GM21737 (cell line): ENCODE results near the gene RPL10A.

Experiments used
- ATAC-seq: cut with Tn5 transposase; IDR thresholded peaks from one replicate; pipeline ENCODE4 v1.9.1; 2021; ENCODE audit warnings: mild to moderate bottlenecking, moderate library complexity; ENCODE audit not compliant: unreplicated experiment

RPL10A gene

GRCh38 chr6:35448191-35448590, 20.0 kb upstream of the RPL10A start:
- no peak for ATAC-seq

DNA sequence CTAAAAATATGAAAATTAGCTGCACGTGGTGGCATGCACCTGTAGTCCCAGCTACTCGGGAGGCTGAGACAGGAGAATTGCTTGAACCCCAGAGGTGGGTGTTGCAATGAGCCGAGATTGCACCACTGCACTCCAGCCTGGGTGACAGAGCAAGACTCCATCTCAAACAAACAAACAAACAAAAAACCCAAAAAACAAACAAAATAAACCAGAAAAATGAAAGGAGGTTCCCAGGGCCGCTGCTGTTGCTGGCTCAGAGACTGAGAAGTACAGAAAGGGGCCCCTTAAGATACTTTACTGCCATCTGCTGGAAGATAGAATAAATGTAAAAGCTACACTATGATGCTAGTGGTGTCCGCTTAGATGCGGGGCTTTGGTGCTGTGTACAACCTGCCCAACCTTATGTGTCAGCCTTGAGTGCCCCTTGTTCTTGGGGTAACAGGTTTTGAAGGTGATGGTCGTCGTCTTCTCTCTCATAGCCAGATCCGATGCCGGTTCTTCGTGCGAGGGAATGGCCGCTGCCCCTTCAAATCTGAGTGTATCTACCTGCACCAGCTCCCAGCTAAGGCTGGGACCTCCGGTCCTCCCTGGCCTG, 18.8 kb upstream of the RPL10A start:
- ATAC-seq = peak; percentile 37

DNA sequence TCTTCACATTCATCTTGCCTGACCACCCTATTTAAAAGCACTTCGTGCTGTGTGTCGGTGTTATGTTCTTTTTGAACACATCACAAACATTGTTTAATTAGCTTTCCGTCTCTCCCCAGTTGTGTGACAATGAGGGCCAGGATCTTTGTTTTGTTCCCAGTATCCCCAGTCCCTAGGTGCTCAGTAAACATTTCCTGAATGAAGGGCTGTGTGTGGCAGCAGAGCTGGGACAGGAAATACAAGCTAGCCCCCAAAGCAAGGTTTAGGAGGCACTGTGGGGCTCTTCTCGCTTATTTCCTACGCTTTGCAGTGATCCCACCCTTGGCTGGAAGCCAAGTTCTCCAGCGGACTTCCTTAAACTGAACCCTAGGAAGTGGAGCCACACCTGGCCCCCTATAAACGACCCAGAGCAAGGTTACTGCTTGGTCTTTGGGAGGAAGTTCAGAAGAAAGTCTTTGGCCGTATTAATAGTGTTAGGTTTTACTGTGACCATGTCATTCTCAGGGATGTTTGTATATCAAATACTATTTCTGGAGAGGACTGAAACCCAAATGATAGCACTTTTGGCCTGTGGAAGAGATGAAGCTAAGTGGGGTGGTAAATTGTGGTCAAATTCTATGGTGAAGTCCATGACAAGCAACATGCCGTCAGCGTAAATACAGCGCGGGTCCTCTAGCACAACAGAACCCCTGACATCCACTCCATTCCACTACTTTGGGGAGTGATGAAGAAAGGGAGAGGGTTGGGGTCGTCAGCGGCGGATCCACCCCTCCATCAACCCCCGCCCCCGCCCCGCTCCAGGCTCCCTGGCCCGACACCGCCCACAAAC, 16.6 kb upstream of the RPL10A start:
- ATAC-seq = no peak

DNA sequence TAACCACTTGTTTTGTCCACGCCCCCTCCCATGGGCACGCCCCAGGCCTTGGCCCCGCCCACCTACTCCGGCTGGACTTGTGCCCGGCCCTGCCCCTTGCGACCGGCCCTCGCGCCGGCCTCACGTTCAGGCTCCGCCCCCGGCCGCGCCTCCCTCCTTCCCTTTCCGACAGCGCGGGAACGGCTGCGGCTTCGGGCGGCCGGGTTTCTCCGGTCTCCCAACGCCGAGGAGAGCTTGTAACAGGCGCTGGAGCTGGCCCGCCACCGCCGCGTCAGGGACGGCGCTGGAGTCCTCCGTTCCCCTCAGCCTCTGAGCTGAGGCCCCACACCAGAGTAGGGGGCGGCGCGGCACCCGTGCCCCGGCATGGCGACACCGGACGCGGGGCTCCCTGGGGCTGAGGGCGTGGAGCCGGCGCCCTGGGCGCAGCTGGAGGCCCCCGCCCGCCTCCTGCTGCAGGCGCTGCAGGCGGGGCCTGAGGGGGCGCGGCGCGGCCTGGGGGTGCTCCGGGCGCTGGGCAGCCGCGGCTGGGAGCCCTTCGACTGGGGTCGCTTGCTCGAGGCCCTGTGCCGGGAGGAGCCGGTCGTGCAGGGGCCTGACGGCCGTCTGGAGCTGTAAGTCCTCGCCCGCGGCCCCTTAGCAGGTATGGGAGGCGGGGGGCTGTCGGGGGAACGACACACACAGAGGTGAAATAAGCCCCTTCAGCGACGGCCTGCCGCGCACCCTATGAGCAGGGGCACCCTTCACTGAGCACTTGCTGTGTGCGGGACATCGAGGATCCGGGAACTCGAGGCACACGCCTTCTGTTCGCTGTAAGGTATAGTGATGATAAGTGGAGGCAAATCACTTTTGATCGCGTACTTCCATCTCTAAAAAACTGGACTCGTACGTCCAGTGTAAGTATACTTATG, 15.8 kb upstream of the RPL10A start, which contains the start of gene FANCE:
Gene FANCE, plus strand, starts transcription at position 156 of the 908 bp plus-strand sequence. Its CDS starts 208 bp downstream, at position 364.
- peak; percentile 87 for ATAC-seq

GRCh38 chr6:35453236-35453635, 15.0 kb upstream of the RPL10A start:
- ATAC-seq = no peak

DNA sequence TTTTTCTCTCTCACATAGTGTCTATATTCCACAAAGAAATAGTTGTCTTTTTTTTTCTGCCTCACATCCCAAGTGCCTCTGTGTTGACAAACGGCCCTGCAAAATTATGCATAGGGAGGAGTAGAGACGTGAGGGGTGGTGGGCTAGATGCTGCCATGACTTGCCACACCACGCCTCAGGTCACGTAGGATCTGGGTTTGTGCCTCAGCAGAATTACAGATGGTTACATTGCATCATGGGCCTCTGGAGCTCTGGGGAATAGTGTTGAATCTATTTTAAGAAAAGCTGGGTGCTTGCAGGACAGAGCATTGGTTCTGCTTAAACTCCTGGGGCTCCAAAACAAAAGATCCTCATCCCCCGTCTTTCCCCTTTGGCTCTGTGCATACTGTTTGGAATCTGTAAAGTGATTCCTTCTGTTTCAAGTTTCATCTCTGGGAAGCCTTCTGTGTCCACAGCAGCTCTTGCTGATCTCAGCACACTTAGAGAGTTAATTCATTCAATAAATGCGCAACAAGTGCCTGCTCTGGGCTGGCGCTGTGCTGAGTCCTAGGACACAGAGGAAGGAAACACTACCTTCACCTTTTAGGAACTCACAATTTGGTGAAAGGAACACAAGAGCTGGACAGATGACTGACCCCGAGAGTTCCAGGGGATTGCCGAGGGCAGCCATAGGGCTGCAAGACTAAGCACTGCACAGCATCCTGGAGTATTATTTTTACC, 13.7 kb upstream of the RPL10A start:
- no peak for ATAC-seq

DNA sequence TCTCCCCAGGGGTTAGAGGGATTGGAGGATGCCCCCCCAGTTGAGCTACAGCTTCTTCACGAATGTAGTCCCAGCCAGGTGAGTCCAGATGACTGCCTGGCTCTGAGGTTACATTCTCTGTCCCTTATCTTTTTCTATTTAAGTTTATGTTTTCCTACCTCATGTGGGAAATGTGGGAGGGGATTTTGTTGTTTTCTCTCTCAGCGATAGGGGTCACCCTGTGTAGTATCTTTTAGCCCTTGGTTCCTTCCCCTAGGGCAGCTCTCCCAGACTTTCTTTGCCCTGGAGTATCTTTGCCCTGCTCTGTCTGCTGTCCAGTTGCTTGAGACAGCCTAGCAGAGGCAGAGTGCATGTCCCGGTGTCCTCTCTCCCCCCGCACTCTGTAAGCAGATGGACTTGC, 10.3 kb upstream of the RPL10A start:
- no peak for ATAC-seq

DNA sequence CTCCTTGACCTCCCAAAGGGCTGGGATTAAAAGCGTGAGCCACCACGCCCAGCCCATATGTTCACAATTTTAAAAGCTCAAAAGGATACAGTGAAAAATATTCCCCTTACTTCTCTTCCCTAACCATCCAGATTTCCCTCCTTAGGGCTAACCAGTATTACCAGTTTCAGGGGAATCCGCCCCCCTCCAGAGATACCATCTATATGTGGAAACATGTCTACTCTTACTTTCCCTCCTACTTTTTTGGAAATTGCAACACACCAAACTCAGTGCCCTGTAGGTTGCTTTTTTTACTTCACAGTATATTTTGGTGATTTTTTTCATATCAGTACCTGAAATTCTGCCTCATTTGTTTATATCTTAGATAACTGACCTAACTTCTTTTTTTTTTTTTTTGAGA, 6.9 kb upstream of the RPL10A start:
- ATAC-seq = no peak

DNA sequence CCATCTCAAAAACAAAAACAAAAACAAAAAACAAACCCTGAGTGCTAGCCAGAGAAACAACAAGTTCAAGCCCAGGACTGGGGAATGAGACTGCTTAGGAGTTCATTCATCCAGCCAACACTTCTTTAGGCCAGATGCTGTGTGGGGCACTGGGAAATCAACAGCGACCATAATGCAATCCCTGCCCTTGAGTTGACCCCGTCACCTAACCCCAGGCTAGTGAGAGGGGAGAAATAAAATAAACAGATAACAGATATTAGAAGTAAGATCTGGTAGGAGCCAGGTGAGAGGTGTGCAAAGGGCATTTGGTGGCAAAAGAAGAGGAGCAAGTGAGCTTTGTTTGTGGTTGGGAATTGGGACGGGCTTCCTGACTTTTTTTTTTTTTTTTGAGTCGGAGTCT, 4.9 kb upstream of the RPL10A start:
- no peak for ATAC-seq

- ATAC-seq = no peak
Measured at GRCh38 chr6:35465646-35466045, 2.6 kb upstream of the RPL10A start.

GRCh38 chr6:35468980-35469750, 964 bp downstream of the RPL10A start:
- no peak for ATAC-seq

GRCh38 chr6:35469751-35470662, 1.8 kb downstream of the RPL10A start:
- ATAC-seq = no peak

GRCh38 chr6:35470663-35471120, 2.5 kb downstream of the RPL10A start:
- ATAC-seq = no peak

- ATAC-seq = no peak
Measured at GRCh38 chr6:35471836-35472345, 3.7 kb downstream of the RPL10A start.

- ATAC-seq = no peak
Measured at GRCh38 chr6:35473075-35473849, 5.1 kb downstream of the RPL10A start.

GRCh38 chr6:35473850-35474130, 5.6 kb downstream of the RPL10A start:
- ATAC-seq = no peak

- no peak for ATAC-seq
Measured at GRCh38 chr6:35474131-35474941, 6.1 kb downstream of the RPL10A start.
